GM10248 (cell line): Measurements from ENCODE around the gene RRN3.
"Not testable (repeated sequence)": the region's sequence is repeated elsewhere in the genome, so short reads cannot be mapped to it uniquely, and the experiment has no call there.

Experiments
- CTCF ChIA-PET: fragments of 300-600 bp; sonication (Branson Sonifier 250); formaldehyde crosslinking; extraction: SDS; loops from one replicate; lab custom pipeline; 2021; ENCODE audit warnings: antibody characterized with exemption; lab: Yijun Ruan, JAX
- POLR2A ChIA-PET: fragments of 350-650 bp; sonication (Branson Sonifier 250); formaldehyde crosslinking; extraction: SDS; loops from one replicate; lab custom pipeline; 2020; ENCODE audit warnings: antibody characterized with exemption; lab: Yijun Ruan, JAX
- DNase-seq: peaks from one replicate; pipeline ENCODE4 v3.0.0; 2012; ENCODE audit errors: extremely low spot score
- CTCF ChIP-seq: IDR thresholded peaks from 2 replicates; pipeline ENCODE4 v1.5.1; 2012; ENCODE audit warnings: mild to moderate bottlenecking, low read depth; ENCODE audit errors: extremely low read depth, missing control alignments, control extremely low read depth

The RRN3 gene

DNA sequence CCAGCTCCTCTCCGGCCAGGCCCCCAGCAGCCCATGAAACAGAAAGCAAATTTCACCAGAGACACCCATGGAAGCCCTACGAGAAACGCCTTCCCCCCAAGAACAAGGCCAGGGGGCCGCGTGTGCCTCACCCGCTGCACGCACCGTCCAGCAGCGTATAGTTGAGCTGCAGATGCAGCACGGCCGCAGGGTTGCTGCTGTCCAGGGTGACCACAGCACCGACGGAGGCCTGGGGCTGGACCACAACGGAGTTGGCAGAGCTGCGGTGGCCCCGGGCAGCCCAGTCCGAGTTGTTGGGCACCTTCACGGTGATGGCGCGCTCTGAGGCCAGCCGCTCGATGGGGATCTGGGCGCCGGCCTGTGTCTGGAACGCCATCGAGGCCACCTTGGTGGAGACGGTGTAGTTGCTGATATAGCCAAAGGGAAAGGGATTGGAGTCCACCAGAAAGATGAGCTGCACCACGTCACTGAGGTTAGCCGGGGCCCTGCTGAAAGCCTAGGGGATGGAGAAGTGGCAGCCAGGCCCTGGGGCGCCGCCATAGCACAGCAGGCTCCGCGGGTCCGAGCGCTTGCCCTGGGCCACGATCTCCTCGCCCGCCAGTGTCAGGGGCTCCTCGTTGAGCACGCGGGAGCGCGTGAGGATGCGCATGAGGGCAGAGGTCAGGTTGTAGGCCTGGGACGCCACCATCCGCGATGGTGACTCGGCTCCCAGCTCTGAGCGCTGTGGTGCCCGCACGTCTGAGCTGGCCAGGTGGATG lies 37.0 kb upstream of the RRN3 start:
- DNase-seq, CTCF ChIA-PET, POLR2A ChIA-PET: not testable (repeated sequence)

DNA sequence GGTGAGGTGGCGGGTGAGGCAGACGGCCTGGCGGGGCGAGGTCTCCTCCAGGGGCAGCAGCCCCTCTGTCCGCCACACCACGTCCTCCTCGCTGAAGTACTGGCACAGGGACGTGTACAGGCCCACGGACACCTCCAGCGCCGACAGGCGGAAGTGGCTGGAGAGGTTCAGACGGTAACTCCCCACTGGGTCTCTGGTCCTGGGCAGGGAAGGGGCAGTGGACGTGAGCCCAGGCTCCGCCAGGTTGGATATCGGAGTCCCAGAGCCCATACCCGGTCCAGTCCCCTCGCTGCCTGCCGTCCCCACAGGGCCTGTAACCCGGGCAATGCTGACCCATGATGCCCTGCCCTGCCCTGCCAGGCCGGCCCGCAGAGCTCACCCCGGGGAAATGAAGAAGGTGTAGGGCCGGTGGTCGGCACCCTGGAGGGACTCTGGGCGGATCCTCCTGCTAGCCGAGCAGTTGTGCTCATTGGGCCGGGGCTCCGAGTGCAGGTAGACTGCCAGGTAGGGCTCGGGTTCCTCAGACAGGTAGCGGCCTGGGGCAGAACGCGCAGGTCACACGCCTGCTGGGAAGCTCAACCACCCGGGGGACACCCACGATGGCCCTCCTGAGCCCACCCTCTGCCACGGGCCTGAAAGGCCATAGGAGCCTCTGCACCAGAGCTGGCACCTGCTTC lies 36.3 kb upstream of the RRN3 start:
- CTCF ChIA-PET, POLR2A ChIA-PET, DNase-seq: not testable (repeated sequence)

DNA sequence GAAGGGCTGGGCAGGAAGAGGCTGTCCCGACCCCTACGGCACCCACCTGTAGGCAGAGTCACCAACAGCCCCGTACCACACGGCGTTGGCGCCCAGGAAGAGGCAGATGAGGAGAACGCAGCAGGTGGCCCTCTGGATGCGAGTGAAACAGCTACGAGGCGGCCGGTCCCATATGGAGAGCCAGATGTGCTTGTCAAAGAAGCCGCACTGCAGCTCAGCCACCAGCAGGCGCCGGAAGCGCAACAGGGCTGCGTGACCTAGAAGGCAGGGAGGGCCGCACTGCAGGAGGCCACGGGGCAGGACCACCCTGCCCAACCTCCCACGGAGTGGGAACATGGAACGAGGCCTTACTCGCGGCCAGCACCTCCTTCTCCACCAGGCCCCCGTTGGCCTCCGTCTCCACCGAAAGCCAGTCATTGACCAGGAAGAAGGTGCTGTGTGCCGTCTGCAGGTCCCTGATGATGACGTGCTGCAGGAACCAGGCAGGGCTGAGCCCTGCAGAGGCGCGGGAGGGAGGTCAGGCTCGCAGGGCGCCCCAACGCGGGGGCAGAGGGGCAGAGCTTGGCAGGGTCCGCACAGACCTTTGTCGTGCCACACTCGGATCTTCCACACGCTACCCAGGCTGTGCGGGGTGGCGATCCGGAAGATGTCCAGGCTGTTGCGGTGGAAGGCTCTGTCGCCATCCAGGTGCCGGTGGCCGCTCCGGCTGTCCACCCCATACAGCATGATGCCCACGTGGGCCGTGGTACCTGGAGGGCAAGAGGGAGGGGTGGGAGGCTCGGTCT lies 33.8 kb upstream of the RRN3 start:
- POLR2A ChIA-PET, CTCF ChIA-PET, DNase-seq: not testable (repeated sequence)

DNA sequence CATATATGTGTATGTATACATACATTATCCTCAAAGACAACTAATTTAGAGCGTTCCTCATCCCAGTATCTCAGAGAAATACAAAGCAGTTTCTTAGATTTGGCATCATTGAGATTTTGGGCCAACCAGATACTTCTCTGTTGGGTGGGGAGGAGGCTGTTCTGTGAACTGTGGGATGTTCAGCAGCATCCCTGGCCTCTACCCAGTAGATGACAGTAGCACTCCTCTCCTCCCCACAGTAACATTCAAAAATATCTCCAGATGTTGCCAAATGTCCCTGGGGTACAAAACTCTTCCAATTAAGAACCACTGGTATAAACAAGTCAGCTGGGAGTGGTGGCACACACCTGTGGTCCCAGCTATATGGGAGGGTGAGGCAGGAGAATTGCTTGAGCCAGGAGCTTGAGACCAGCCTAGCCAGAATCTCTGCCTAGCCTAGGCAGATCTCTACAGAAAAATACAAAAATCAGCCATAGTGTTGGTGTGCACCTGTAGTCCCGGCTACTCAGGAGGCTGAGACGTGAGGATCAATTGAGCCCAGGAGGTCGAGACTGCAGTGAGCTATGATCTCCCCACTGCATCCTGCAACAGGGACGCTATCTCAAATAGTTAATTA lies 6.4 kb upstream of the RRN3 start:
- POLR2A ChIA-PET, CTCF ChIA-PET, DNase-seq: not testable (repeated sequence)

GRCh38 chr16:15099366-15099909 lies 5.4 kb upstream of the RRN3 start:
- DNase-seq, CTCF ChIA-PET, POLR2A ChIA-PET: not testable (repeated sequence)

DNA sequence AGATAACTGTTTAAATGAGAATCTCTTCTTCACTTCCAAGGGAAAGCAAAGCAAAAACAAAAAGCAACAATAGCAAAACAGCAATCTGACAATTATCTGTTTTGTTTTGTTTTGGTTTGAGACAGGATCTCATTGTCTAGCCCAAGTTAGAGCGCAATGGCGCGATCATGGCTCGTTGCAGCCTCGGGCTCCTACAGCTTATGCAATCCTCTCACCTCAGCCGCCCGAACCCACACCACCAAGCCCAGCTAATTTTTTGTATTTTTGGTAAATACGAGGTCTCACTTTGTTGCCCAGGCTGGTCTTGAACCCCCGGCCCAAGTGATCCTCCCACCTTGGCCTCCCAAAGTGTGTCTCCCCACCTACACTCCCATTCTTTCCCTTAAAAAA lies 2.5 kb upstream of the RRN3 start:
- DNase-seq, POLR2A ChIA-PET, CTCF ChIA-PET: not testable (repeated sequence)

GRCh38 chr16:15093571-15093954 lies 509 bp downstream of the RRN3 start:
- CTCF ChIA-PET, DNase-seq: not testable (repeated sequence)
- POLR2A ChIA-PET, result interaction anchor here (0.5 kb wide), 1 partner anchor 946 kb away, joined by 5 read pairs; no protein-coding TSS in a partner anchor

DNA sequence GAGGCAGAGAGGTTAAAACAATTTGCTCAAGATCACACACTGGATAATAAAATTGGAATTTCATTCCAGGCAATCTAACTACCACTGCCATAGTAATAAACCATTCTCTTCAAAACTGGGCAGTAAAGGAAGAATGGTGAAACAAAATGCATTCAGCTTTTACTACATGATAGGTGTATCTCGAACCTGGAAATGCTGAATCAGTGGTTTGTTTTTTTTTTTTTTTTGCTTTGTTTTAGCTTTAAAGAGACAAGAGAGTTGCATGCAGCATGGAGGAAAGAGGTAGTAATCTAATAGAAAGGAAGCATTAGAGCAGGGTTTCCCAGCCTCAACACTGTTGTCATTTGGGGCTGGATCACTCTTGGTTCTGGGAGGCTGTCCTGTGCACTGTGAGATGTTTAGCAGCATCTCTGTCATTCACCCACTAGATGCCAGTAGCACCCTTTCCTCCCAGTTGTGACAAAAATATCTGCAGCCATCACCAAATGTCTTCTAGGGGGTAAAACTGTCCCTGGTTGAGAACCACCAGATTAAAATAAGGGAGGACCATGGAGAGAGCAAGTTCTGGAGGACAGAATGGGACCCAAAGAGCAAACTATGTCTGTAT lies 3.3 kb downstream of the RRN3 start:
- CTCF ChIA-PET, DNase-seq, POLR2A ChIA-PET: not testable (repeated sequence)

DNA sequence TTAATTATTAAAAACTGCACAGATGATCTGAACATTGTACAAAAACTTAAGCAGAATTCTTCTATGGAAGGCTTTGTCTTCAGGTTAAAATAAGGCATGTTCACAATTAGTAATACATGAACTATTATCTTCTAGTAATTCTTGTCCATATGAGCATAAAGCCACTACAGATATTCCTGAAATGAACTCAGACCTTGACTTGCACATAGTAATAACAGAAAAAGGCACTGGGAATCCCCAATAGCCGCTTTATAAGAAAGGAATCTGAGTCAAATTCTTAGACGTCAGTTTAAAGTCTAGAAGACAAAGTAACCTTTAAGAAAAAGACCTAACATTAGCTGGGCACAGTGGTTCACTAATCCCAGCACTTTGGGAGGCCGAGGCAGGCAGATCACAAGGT lies 11.3 kb downstream of the RRN3 start:
- POLR2A ChIA-PET, DNase-seq, CTCF ChIA-PET: not testable (repeated sequence)

- DNase-seq, CTCF ChIA-PET, POLR2A ChIA-PET: not testable (repeated sequence)
Measured at GRCh38 chr16:15080883-15081282, 13.2 kb downstream of the RRN3 start.

DNA sequence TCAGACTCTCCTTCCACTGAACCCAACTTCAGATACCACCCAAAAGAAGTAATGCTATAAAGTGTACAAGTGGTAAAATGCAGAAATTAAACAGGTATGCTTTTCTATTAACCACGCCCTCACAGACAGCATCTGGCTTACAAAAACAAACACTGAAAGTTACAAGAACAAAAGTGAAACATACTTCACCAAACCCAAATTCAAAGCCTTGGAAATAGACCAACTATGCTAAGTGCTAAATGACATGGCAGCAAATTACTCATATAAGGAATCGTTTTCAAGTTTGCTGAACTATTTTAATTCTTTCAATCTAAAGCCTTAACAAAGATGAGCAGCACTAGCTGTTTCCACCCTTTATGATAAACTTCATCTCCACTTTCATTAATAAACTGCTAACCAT lies 17.9 kb downstream of the RRN3 start:
- POLR2A ChIA-PET, CTCF ChIA-PET, DNase-seq: not testable (repeated sequence)

- ChIA-PET POLR2A (no interaction called here), CTCF (interaction anchor here (1.3 to 2.2 kb wide), 4 partner anchors 11 to 17 kb away, joined by 5 to 10 read pairs (median 8); partner anchors contain the start of gene NTAN1)
- no peak for DNase-seq
Measured at GRCh38 chr16:15073101-15073500, 21.0 kb downstream of the RRN3 start.

DNA sequence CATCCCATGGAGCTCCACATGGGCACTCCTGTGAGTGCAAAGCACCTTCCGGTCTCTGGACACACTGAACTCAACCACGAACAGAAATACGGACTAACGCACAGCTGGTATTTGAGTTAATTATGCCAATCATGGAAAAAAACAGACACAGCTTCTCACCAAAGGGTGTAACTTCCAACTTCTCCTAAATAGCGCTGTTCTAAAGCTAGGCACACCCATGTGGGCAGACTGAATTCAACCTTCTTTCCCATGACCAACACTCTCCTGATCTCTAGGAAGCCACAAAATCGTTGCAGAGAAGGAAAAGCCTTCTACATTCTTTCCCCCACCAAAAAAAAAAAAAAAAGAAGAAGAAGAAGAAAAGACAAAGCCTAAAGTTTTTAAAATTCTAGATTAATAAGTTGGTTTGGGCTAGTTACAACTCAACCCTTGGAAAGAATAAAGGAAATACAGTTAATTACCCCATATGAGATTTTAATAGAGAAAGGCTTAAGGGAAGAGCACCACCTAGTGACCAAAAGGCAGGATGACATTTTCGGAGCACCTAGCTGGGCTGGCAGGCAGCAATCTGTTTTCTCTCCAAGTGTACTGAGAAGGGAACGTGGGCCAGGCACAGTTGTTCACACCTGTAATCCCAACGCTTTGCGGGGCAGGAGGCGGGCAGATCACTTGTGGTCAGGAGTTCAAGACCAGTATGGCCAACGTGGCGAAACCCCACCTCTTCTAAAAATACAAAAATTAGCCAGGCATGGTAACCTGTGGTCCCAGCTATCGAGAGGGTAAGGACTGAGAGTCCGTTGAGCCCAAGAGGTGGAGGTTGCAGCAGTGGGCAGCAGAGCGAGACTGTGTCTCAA lies 21.9 kb downstream of the RRN3 start:
- POLR2A ChIA-PET, DNase-seq: not testable (repeated sequence)
- CTCF ChIA-PET, result interaction anchor here (1.3 to 2.2 kb wide), 4 partner anchors 10 to 16 kb away, joined by 5 to 10 read pairs (median 8); partner anchors contain the start of gene NTAN1

More at GRCh38 chr16:15073101-15073500, 21.0 kb downstream of the RRN3 start:
- no peak for TF ChIP-seq CTCF

DNA sequence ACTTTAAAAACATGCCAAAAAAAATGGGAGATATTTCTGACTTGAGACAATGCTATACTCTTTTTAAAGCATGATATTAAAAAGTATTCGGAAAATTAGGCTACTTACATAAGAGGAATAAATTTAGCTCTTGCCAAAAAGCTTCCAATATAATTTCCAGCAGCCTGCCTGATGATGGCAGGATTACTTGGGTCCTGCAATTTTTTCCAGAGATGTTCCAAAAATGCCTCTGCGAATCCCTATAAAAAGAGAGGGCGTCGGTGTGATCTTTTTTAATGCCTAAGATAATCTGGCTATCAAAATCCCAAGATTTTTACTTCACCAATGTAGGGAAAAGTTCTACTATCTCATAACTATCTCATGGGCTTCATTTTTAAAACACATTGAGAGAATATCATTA lies 23.1 kb downstream of the RRN3 start:
- POLR2A ChIA-PET, DNase-seq: not testable (repeated sequence)
- CTCF ChIA-PET, result interaction anchor here (0.8 kb wide), 1 partner anchor 14 kb away, joined by 3 read pairs; no protein-coding TSS in a partner anchor

DNA sequence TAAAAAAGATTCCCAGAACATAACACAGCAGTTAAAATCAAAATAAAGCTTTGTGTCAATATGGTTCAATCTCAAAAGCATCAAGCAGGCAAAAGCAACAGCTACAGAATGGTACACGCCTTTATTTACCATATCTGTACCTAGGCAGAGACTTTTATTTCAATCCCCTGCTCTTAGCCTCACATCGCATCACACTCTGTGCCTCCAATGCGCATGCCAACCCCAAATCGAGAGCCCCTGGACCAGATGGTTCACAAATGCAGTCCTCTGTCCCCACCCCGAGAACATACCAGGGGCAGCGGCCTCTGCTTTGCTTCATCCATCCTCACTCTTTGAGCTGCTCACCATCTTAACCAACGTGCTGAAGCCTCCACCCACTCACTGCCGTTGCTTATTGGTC lies 27.4 kb downstream of the RRN3 start:
- POLR2A ChIA-PET, DNase-seq, CTCF ChIA-PET: not testable (repeated sequence)
